T-helper 22 cell (primary cell): ENCODE data around the gene SNAPC4.
A peak's percentile ranks its signal among the peaks of the same experiment; 100 is the strongest.

Experiments
- DNase-seq: peaks from one replicate; pipeline ENCODE4 v3.0.0-alpha.2; 2020; ENCODE audit warnings: low read depth

The SNAPC4 gene

DNA sequence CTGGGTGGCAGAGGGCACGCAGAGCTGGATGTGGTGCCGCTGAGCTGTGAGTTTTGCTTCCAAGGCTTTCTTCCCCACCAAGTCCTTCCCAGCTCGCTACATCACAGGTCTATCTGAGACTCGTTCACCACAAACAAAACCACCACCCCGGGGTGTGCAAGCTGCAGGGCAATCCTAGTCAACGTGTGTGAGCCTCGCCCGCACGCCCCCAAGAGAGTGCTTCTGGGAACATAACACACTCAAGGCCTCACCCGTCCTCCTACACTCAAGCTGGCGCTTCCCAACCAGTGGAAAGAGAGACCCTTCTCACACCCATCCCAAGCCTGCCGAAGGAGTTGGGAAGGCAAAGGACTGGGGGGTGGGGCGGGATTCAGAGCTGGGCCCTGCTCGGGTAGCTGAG is 10.6 kb downstream of the SNAPC4 start:
- DNase-seq, result no peak

GRCh38 chr9:136387217-136387616 is 12.8 kb downstream of the SNAPC4 start:
- no peak for DNase-seq

GRCh38 chr9:136386018-136386417 is 14.0 kb downstream of the SNAPC4 start:
- no peak for DNase-seq

DNA sequence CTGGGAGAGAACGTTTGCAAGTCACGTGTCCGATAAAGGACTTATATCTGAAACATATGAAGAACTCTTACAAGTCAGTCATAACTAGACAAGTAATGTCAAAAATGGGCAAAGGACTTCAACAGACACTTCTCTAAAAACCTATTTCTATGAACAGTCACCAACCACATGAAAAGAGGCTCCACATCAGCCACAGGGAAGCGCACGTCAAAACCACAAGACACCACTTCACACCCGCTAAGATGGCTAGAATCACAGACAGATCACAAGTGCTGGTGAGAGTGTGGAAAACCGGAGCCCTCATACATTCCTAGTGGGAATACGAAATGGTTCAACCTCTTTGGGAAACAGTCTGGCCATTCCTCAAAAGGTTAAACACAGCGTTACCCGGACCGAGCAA is 15.0 kb downstream of the SNAPC4 start:
- DNase-seq, result peak; percentile 40

DNA sequence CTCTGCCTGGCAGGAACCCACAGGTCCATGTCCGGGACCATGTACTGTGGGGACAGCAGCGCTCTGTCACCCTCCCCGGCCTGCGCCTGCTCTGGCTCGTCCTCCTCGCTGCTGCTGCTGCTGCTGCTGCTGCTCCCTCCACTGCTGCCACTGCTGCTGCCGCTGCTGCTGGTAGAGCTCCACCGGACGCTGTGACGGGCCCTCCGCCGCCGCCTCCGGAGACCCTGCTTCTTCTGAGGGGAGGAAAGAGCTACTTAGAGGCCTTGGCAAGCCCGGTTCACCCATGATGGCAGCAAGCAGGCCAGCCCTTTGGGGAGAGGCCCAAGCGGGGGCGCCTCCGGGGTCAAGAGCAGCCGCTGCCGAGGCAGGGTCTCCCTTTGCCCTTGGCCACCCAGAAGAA is 16.5 kb downstream of the SNAPC4 start:
- no peak for DNase-seq

DNA sequence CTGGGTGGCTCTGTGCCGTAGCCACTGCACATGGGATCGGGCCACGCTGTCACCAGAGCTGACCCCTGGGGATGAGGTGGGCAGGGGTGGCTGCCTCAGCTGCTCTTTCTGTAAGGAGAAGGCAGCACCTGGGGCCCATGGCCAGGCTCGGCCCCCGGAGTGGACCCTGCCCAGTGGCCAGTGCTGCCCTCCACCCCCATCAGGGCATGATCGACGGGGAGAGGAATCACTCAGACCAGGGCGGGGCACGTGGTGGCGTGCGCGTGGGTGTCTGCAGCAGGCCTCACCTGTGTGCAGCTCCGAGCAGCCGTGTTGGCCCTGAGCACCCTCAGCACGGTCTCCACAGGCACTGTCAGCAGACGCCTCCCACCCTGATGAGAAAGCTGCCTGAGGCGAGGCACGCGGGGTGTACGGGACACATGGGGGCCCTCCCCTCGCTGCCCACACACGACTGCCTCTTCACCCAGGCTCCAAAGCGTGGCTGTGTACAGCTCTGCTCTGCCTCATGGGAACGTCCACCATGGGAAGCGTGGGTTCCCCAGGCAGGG is 17.9 kb downstream of the SNAPC4 start:
- no peak for DNase-seq

DNA sequence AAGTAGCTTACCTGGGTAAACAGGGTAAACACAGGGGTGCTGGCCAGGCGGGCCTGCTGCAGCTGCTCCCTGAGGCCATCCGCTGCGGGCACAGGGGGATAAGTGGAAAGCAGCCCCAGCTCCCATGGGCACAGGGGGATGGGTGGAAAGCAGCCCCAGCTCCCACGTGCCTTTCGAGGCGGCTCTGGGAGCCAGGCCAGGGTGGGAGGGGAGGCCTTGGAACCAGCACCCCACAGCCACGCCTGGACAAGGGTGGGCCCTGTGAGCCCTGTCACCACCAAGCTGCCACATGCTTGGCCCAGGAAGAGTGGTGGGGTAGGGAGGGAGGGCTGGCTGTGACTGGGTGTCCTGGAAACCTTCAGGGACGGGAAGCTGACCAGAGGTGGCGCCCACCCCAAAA is 18.7 kb downstream of the SNAPC4 start:
- no peak for DNase-seq

- no peak for DNase-seq
Observed at GRCh38 chr9:136380381-136380780, 19.6 kb downstream of the SNAPC4 start.

GRCh38 chr9:136379891-136380290 is 20.1 kb downstream of the SNAPC4 start:
- no peak for DNase-seq

GRCh38 chr9:136379401-136379800 is 20.6 kb downstream of the SNAPC4 start:
- no peak for DNase-seq

- DNase-seq, result no peak
Observed at GRCh38 chr9:136379003-136379287, 21.0 kb downstream of the SNAPC4 start.

- no peak for DNase-seq
Observed at GRCh38 chr9:136378170-136379002, 21.6 kb downstream of the SNAPC4 start.

DNA sequence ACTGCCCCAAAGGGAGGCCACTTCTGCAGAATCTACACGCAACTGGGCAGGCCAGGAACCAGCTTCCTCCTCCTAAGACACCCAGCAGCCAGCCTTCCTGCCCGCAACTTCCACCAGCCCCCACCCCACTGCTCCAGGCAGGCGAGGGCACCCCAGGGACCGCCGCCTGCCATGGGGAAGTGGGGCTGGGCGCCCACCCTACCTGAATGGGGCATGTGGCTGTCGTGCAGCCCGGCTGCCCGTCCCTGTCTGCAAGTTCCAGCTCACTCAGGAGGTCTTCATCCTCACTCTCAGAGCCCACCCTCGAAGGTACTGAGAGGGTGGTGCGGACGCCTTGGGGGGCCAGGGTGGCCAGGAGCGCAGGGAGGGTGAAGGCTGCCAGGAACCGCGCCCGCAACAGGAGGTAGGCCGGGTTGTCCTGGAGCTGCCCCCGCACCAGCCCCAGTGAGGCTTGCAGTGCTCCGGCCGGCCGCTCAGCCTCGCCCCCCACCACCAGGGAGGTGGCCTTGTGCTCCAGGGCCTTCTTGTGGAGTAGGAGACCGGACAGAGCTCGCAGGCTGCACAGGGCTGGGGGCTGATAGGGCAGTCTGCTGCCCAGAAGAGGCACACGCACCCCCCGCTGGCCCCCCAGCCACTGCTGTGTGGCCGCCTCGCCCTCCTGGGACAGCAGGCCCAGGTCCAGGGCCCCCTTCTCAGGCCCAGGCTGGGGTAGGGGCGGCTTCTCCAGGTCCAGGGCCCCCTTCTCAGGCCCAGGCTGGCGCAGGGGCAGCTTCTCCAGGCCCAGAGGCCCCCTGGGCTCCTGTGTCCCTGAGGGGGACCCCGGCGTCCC is 22.4 kb downstream of the SNAPC4 start:
- DNase-seq, result no peak

DNA sequence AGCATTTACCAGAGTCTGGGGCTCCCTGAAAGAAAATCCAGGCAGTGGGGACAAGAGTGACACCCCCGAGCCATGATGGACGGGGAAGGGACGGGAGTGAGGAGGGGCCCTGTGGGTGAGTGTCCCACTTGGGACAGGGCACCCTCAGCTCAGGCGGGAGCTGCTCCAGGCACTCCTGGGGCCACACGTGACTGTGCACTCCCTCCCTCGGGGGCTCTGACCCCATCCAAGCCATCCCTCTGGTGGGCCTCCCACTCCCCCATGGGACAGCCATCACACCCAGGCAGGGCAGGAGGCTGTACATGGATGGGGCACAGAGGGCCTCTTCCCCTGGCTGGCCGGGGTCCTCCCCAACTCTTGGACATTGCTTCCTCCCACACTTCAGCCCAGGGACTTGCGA is 23.5 kb downstream of the SNAPC4 start:
- no peak for DNase-seq

GRCh38 chr9:136375096-136375495 is 24.9 kb downstream of the SNAPC4 start:
- DNase-seq, result no peak

DNA sequence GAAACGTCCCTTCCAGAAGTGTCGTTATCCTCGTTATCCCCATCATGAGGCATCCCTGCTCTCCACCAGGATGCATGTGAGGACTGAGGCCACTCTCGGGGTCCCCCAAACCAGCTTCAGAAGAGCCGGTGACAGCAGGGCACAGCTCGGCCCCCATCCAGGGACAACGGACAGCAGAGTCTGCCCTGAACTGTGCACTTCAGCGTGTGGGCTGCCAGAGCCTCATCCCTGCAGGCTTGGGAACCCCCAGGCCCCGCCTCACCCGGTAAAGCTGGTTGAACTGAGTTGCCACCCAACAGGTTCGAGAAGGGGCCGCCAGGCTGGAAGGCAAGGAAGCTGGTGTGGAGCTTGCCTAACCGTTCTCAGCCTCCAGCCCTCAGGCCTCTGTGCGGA is 25.8 kb downstream of the SNAPC4 start:
- DNase-seq, result no peak

GRCh38 chr9:136373300-136374182 is 26.4 kb downstream of the SNAPC4 start, which contains the start of gene CARD9:
Gene CARD9 (minus strand): TSS chr9:136373669. CDS start chr9:136372078, 1,591 bp downstream.
- no peak for DNase-seq

DNA sequence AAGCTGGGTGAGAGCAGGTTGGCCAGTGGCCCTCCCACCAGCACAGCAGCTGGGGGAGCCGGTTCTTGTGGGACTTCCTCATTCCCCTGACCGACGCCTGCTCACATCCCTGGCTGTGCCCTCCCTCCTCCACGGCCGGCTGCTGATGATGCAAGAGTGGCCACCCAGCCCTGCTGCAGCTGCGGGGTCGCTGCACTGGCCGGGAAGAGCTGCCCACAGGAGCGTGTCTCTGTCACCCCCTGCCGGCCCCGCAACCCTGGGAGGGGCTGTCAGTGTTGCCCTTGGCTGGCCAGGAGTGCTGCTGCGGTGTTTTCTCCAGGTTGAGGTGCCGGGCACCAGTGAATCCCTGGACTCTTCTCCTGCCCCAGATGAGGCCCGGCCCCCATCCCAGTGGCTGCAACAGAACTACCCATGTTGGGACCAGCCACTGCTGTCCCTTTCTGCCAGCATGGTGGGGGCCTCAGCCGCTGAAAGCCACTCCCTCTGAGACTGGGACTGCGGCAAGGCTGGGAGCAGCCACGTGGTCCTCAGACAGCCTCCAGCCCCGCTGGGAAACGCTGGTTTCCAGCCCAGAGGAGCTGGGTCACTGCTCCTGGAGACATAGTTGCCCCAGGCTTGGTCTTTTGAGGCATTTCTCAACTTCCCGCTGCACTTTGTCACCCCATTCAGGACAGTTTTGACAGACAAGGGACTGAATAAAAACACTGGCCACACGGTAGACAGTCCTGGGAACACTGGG is 27.2 kb downstream of the SNAPC4 start:
- DNase-seq, result no peak

GRCh38 chr9:136372006-136372405 is 28.0 kb downstream of the SNAPC4 start:
- no peak for DNase-seq

- no peak for DNase-seq
Observed at GRCh38 chr9:136371533-136371880, 28.5 kb downstream of the SNAPC4 start.

DNA sequence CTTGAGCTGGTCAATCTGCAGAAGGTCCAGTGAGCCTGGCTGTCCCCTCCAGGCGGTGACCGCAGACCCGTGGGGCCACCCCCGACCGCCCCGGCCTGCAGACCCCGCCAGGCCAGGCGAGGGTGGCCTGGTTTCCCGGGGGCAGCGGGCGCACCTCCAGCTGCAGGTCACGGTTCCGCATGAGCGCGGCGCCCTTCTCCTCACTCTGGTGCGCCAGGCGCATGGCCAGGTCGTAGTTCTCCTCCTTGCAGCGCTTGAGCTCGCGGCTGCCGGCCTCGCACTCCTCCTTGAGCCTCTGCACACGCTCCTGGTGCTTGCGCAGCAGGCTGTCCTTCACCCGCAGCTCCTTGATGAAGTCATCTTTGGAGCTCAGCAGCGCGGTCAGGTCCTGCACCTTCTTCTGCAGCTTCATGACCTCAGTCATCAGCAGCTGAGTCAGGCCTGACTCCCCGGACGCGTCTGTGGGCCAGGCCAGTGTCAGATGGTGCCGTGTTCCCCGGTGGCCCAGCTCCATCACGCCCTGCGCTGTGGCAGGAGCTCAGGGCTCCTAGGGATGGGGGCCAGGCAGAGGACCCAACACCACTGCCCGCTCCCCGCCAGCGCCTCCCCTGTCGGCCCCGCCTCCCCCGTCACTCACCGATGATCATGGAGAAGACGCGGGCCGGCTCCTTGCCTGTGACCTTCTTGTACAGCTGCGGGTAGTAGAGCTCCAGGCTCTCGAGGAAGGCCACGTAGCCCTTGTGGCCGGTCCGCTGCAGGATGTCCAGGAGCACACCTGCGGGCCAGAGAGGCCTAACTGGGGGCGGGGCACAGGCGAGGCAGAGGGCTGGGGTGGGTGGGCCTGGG is 29.1 kb downstream of the SNAPC4 start:
- DNase-seq, result no peak
